ENCODE measurements around the gene CCDC183. TPM values are rescaled to one million over a fixed set of nuclear protein-coding genes. Genes with fewer than 3 reads are reported as not detected.
"Not testable (repeated sequence)": the region's sequence is repeated elsewhere in the genome, so short reads cannot be mapped to it uniquely, and the experiment has no call there.

The CCDC183 gene
- total RNA-seq, 1 donor from 2014 or later, result 2.0 TPM

GRCh38 chr9:136799079-136799853 lies 3.1 kb downstream of the CCDC183 start:
- FAIRE-seq (no peak), DNase-seq (ENCODE audit: low spot score in 2 of 2) (no peak)

GRCh38 chr9:136799854-136800657 lies 3.9 kb downstream of the CCDC183 start:
- FAIRE-seq, result no peak
- DNase-seq (ENCODE audit: low spot score in 2 of 2), result peak; percentile 70 to 80

- peak in 1 of 2 donors; percentile 10 for DNase-seq (ENCODE audit: low spot score in 2 of 2)
- FAIRE-seq, result no peak
Observed at GRCh38 chr9:136802321-136802720, 6.2 kb downstream of the CCDC183 start.

GRCh38 chr9:136803009-136803550 lies 6.9 kb downstream of the CCDC183 start:
- DNase-seq (ENCODE audit: low spot score in 2 of 2); FAIRE-seq: not testable (repeated sequence)

GRCh38 chr9:136803551-136804508 lies 7.7 kb downstream of the CCDC183 start:
- FAIRE-seq (no peak), DNase-seq (ENCODE audit: low spot score in 2 of 2) (peak in 1 of 2 donors; percentile 14)

- FAIRE-seq, result no peak
- DNase-seq (ENCODE audit: low spot score in 2 of 2), result peak in 1 of 2 donors; percentile 19
Observed at GRCh38 chr9:136804509-136805206, 8.5 kb downstream of the CCDC183 start.

- no peak for FAIRE-seq
- DNase-seq (ENCODE audit: low spot score in 2 of 2), result peak in 1 of 2 donors; percentile 10
Observed at GRCh38 chr9:136805207-136805740, 9.1 kb downstream of the CCDC183 start.

GRCh38 chr9:136806067-136806466 lies 9.9 kb downstream of the CCDC183 start:
- no peak for FAIRE-seq
- DNase-seq (ENCODE audit: low spot score in 2 of 2), result no peak

GRCh38 chr9:136806631-136807201 lies 10.6 kb downstream of the CCDC183 start:
- DNase-seq (ENCODE audit: low spot score in 2 of 2) (no peak), FAIRE-seq (no peak)

GRCh38 chr9:136807281-136808074 lies 11.3 kb downstream of the CCDC183 start, which contains the start of gene RABL6:
Gene RABL6, plus strand, starts transcription at chr9:136807948. Its CDS starts 249 bp downstream, at chr9:136808197.
- DNase-seq (ENCODE audit: low spot score in 2 of 2), result peak; percentile 96 to 98
- no peak for FAIRE-seq

GRCh38 chr9:136808075-136808805 lies 12.1 kb downstream of the CCDC183 start:
- DNase-seq (ENCODE audit: low spot score in 2 of 2) (peak in 1 of 2 donors; percentile 62), FAIRE-seq (no peak)

- no peak for DNase-seq (ENCODE audit: low spot score in 2 of 2)
Observed at GRCh38 chr9:136808806-136809158, 12.6 kb downstream of the CCDC183 start.

GRCh38 chr9:136814725-136815421 lies 18.7 kb downstream of the CCDC183 start:
- FAIRE-seq, result no peak

More at GRCh38 chr9:136808806-136809158, 12.6 kb downstream of the CCDC183 start:
- FAIRE-seq, result no peak

GRCh38 chr9:136815422-136815782 lies 19.3 kb downstream of the CCDC183 start:
- FAIRE-seq, result no peak
- no peak for DNase-seq (ENCODE audit: low spot score in 2 of 2)

More at GRCh38 chr9:136814725-136815421, 18.7 kb downstream of the CCDC183 start:
- DNase-seq (ENCODE audit: low spot score in 2 of 2), result no peak

GRCh38 chr9:136820971-136821825 lies 25.1 kb downstream of the CCDC183 start:
- DNase-seq (ENCODE audit: low spot score in 2 of 2), result peak; percentile 59 to 65
- FAIRE-seq, result no peak

Measured in frontal cortex (tissue), 4 donors.